OCI-LY7 (cell line): ENCODE data around the gene TRPV6.

Experiments
- CTCF ChIP-seq: fragments of 200-600 bp; sonication (generic); conservative IDR thresholded peaks from 2 replicates; pipeline ENCODE4 v1.5.1; 2014; ENCODE audit warnings: mild to moderate bottlenecking, antibody characterized with exemption, low read length, moderate library complexity, mixed read lengths
- EZH2phosphoT487 ChIP-seq: fragments of 200-600 bp; sonication (generic); IDR thresholded peaks from 2 replicates; pipeline ENCODE4 v1.6.1; 2018; ENCODE audit warnings: low read depth, borderline replicate concordance, mild to moderate bottlenecking, mixed run types, antibody characterized with exemption, low read length, moderate library complexity, mixed read lengths

DNA sequence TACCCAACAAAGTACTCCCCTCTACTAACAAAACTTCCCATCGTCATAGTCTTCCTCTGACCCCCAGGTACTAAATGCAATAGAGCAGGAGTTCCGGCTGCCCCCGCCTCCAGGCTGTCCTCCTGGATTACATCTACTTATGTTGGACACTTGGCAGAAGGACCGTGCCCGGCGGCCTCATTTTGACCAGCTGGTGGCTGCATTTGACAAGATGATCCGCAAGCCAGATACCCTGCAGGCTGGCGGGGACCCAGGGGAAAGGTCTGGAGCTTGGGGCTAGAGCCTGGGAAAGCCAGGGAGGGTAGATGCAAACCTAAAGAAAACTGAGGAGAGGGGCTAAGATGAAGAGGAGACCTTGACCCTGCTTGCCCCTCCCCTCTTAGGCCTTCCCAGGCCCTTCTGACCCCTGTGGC, 15.4 kb downstream of the TRPV6 start:
- no peak for TF ChIP-seq CTCF
- no peak for TF ChIP-seq EZH2phosphoT487
